HG03520 (cell line): ENCODE measurements around the gene TTC31.
"Not testable (repeated sequence)": the region's sequence is repeated elsewhere in the genome, so short reads cannot be mapped to it uniquely, and the experiment has no call there.

Source experiments
- ATAC-seq: cut with Tn5 transposase; IDR thresholded peaks from one replicate; pipeline ENCODE4 v1.9.1; 2021; ENCODE audit warnings: mild to moderate bottlenecking, moderate library complexity; ENCODE audit not compliant: unreplicated experiment

Gene TTC31

GRCh38 chr2:74483675-74484164, 839 bp downstream of the TTC31 start:
- not testable (repeated sequence) for ATAC-seq

GRCh38 chr2:74486141-74486540, 3.3 kb downstream of the TTC31 start:
- no peak for ATAC-seq

- ATAC-seq, result no peak
Measured at GRCh38 chr2:74488643-74489481, 6.0 kb downstream of the TTC31 start.

- ATAC-seq, result no peak
Measured at GRCh38 chr2:74489906-74490305, 7.0 kb downstream of the TTC31 start.

GRCh38 chr2:74491648-74492544, 9.0 kb downstream of the TTC31 start:
- ATAC-seq, result no peak

- ATAC-seq, result no peak
Measured at GRCh38 chr2:74493546-74493945, 10.7 kb downstream of the TTC31 start.

GRCh38 chr2:74495440-74495839, 12.6 kb downstream of the TTC31 start:
- no peak for ATAC-seq

- no peak for ATAC-seq
Measured at GRCh38 chr2:74496997-74497776, 14.3 kb downstream of the TTC31 start.

GRCh38 chr2:74497777-74498499, 15.1 kb downstream of the TTC31 start:
- ATAC-seq, result no peak

- ATAC-seq, result no peak
Measured at GRCh38 chr2:74498500-74499266, 15.8 kb downstream of the TTC31 start.

GRCh38 chr2:74499267-74499939, 16.5 kb downstream of the TTC31 start, which contains the start of gene LBX2:
Gene LBX2 (minus strand): TSS chr2:74499603. CDS start chr2:74499537, 66 bp downstream.
- no peak for ATAC-seq

- ATAC-seq, result no peak
Measured at GRCh38 chr2:74499940-74500577, 17.2 kb downstream of the TTC31 start.

- ATAC-seq, result no peak
Measured at GRCh38 chr2:74500578-74500946, 17.7 kb downstream of the TTC31 start.

GRCh38 chr2:74501335-74502071, 18.6 kb downstream of the TTC31 start:
- ATAC-seq, result no peak

- no peak for ATAC-seq
Measured at GRCh38 chr2:74502147-74502719, 19.4 kb downstream of the TTC31 start.

GRCh38 chr2:74502720-74503505, 20.0 kb downstream of the TTC31 start:
- ATAC-seq, result no peak
